GM18858 (cell line): ENCODE data around the gene KRTAP6-1.

Experiments used
- ATAC-seq: cut with Tn5 transposase; IDR thresholded peaks from one replicate; pipeline ENCODE4 v1.9.1; 2021; ENCODE audit not compliant: unreplicated experiment

Gene KRTAP6-1

GRCh38 chr21:30613836-30614235 lies at the start of gene KRTAP6-1:
Gene KRTAP6-1, minus strand, starts transcription at chr21:30613930. Its CDS starts 26 bp downstream, at chr21:30613904.
- ATAC-seq, result no peak

- ATAC-seq, result no peak
These were observed 39.2 kb upstream of the KRTAP6-1 start for GRCh38 chr21:30652891-30653290.

DNA sequence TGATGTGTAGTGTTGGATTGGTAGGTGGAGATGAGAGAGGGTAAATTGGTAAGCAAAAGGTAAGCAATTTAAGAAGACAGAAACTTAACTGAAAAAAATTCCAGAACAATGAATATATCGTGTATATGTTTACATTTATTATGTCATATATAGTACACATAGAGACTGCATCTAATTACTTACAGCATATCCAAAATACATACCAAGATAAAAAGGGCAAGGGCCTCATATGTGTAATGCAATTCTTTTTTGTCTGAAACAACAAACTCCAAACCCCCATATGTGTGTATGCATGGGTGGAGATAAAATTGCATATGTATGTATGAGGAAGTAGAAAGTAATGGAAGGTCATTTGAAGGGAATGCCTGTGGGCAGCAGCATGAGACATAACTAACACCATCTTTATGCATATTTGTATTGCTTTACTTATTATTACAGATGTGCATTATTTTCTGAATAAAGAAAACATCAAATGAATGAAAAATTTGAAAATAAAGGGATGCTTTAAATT lies 33.2 kb upstream of the KRTAP6-1 start:
- no peak for ATAC-seq

GRCh38 chr21:30642564-30642963 lies 28.8 kb upstream of the KRTAP6-1 start, which contains the start of gene KRTAP20-3:
Gene KRTAP20-3, plus strand, starts transcription at chr21:30642864.
- no peak for ATAC-seq

- ATAC-seq, result no peak
These were observed 25.0 kb upstream of the KRTAP6-1 start for GRCh38 chr21:30638686-30639085.

DNA sequence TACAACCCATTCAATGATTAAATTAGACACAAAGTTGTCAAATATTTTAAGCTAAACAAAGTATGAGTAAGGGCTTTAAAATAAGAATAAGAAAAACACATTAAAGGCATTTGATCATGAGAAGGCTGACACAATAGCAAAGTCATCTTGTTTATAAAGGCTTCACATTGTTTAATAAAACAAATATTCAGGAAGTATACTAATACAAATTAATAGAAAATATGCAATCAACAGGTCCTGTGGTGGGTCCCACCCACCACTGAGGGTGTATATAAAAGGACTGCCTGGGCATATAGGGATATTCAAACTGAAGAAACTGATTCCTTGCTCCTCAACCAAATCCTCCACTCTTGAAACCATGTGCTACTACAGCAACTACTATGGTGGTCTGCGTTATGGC lies 21.2 kb upstream of the KRTAP6-1 start, which contains the start of gene KRTAP20-2:
Gene KRTAP20-2, plus strand, starts transcription at position 301 of the 400 bp plus-strand sequence. Its CDS starts 58 bp downstream, at position 359.
- no peak for ATAC-seq

- ATAC-seq, result no peak
These were observed 15.5 kb upstream of the KRTAP6-1 start for GRCh38 chr21:30629200-30629599.

DNA sequence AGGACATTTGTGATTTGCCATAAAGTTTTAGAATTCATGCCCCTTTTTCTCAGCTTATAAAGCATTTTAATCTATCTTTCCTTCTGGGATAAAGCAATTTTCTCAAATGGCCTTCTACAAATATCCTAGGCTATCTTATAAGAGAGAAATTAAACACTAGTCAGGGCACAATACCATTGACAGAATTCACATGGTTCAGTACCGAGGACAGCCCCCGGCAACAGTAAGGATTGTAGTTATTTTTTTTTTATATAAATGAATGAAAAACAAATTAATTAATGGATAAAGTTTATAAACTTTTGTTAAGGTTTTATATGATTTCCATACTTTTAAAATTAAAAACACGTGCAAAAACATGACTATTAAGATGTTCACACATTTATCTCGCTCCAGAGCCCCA lies 14.4 kb upstream of the KRTAP6-1 start:
- ATAC-seq, result no peak

DNA sequence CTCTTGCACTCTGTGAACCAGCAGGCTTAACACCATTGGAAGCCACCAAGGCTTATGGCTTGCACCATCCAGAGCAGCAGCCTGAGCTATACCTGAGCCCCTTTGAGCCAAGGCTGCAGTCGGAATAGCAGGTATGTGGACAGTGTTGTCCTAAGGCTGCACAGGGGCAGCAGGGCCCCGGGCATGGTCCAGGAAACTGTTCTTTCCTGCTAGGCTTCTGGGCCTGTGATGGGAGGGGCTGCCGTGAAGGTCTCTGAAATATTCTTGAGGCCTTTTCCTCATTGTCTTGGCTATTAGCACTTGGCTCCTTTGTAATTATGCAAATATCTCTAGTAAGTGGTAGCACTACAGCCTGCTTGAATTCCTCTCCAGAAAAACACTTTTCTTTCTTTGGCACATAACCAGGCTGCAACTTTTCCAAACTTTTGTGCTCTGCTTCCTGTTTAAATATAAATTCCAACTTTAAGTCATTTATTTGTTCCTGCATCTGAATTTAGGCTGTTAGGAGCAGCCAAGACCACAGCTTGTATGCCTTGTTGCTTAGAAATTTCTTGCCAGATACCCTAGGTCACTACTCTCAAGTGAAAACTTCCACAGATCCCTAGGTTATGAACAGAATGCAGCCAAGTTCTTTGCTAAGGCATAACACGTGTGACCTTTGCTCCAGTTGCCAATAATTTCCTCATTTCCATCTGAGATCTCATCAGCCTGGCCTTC lies 11.9 kb upstream of the KRTAP6-1 start:
- ATAC-seq, result no peak

DNA sequence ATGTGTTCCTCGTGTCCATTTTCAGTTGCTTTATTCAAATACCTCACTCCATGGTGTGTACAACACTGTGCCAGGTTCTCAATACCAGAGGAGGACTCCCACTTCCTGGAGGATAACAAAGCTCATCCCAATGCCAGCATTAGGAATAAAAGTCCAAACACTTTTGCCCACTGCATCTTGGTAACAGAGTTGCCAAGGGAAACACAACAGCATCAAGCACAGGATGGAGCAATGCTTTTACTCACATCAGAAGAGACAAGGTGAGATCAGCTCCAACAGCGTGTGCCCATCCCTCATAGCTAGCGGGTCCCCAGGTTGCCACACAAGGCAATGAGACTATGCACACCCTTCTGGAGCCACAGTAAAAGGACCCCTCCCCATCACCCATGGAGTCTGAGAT lies 9.6 kb upstream of the KRTAP6-1 start:
- ATAC-seq, result no peak

DNA sequence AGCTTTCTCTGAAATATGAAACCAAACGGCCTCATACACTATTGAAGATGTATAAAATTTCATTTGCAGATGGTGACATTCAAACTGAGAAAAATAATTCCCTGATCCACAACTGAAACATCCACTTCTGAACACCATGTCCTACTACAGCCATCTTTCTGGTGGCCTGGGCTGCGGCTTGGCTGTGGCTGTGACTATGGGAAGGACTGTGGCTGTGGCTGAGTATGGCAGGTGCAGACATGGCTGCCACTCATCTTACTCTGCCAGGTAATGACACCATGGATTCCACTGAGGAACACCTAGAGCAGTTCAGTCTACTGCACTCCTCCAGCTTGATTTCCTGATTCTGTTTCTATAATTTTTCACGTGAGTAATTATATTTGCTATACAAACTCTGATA lies 6.8 kb upstream of the KRTAP6-1 start, which contains the start of gene KRTAP20-4:
Gene KRTAP20-4, plus strand, starts transcription at position 106 of the 400 bp plus-strand sequence.
- no peak for ATAC-seq

DNA sequence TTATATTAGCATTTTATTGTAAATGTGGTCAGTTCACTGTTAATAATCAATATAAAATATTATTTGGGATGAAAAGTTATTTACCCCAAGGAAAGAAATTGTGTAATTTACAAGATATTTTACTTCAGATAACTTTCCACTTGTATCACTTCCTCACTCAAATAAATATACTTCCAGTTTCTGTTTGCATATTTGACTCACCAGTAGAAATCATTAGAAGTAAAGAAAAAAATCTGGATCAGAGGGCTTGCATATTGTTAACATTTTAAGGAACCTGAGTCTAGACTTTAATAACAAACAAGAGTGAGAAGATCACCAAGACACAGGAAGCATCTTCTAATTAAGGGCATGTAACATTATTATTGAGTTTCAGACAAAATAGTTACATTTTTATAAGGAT lies 6.3 kb upstream of the KRTAP6-1 start:
- ATAC-seq, result no peak

DNA sequence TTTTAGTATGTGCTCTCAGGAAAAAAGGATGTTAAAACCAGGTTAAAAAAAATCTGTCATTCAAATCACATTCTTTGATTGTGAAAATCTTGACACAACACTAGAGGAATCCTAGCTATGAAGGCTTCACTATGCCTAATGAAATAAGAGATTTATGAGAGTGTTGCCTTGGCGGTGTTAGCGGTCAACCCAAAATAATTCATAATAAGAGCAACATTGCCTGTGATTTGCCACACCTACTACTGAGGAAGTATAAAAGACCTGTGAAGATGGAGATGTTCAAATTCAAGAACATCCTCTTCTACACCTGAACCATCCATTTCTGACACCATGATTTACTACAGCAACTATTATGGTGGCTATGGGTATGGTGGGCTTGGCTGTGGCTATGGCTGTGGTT lies 2.4 kb upstream of the KRTAP6-1 start, which contains the start of gene KRTAP20-1:
Gene KRTAP20-1, plus strand, starts transcription at position 301 of the 400 bp plus-strand sequence. Its CDS starts 30 bp downstream, at position 331.
- no peak for ATAC-seq

GRCh38 chr21:30615199-30615598 lies 1.5 kb upstream of the KRTAP6-1 start:
- ATAC-seq, result no peak

- no peak for ATAC-seq
These were observed 1.6 kb downstream of the KRTAP6-1 start for GRCh38 chr21:30612132-30612531.

DNA sequence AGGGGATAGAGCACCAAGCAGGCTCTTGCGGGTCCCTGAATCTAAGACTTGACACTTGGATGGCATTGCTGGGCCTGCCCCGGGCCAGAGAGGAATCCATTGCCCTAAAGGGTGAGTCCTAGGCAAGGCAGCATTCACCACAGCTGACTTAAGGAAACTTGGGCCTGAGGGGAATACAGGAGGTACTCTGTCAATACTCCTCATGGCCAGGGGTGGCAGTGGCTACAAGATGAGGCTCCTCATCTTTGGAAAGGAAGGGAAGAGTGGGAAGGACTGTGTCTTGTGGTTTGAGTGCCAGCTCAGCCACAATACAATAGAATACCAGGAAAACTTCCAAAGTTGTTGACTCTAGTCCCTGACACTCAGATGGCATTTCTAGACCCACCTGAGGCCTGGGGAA lies 7.8 kb downstream of the KRTAP6-1 start:
- ATAC-seq, result no peak

DNA sequence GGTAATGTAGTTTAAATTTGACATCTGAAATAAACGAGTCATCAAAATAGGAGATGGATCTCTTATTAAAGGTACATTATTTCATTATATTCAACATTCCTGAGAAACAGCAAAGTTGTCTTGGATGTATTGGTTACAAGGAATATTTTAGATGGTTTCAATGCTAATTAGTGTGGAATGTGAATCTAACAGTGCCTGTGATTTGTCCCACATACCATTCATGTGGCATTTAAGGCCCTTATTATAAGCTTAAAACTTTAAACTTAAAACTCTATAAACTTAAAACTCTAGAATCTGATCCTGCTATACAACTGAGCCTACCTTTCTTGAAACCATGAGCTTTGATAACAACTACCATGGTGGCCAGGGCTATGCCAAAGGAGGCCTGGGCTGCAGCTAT lies 12.9 kb downstream of the KRTAP6-1 start, which contains the start of gene KRTAP22-1:
Gene KRTAP22-1, plus strand, starts transcription at position 301 of the 400 bp plus-strand sequence.
- no peak for ATAC-seq

DNA sequence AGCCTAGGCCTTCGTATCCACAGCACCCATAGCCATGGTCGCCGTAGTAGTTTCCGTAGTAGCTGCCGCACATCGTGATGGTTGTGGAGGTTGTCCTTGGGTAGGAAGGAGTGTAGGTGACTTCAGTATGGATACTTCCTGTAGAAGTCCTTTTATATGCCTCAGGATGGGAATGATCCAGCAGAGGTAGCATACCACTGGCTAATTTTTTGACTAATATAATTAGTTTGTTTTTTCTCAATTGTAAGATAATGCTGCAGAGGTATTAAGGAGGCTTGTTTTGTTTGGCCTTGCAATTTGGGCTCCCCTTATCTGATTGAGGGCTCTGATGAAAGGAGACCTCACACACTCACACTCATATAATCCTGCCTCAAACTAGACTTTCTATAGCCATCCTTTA lies 14.9 kb downstream of the KRTAP6-1 start, which contains the start of gene KRTAP6-2:
Gene KRTAP6-2, minus strand, starts transcription at position 101 of the 400 bp plus-strand sequence. Its CDS starts 28 bp downstream, at position 73.
- no peak for ATAC-seq

DNA sequence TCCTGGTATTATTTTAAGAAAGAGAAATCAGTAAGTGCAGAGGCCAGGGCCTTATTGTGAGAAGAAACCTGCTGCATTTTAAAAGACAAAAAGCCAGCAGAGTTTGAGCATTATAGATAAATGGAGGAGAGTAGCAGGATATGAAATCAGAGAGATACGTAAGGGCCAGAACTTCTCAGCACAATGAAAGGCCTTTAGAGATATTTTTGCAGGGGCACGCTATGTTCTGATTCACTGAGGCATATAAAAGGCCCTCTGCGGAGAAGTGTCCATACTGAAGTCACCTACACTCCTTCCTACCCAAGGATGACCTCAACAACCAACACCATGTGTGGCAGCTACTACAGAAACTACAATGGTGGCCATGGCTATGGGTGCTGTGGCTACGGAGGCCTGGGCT lies 21.6 kb downstream of the KRTAP6-1 start, which contains the start of gene KRTAP6-3:
Gene KRTAP6-3, plus strand, starts transcription at position 301 of the 400 bp plus-strand sequence. Its CDS starts 6 bp downstream, at position 307.
- no peak for ATAC-seq

GRCh38 chr21:30590297-30590696 lies 23.4 kb downstream of the KRTAP6-1 start, which contains the start of gene KRTAP22-2:
Gene KRTAP22-2, minus strand, starts transcription at chr21:30590397.
- no peak for ATAC-seq

DNA sequence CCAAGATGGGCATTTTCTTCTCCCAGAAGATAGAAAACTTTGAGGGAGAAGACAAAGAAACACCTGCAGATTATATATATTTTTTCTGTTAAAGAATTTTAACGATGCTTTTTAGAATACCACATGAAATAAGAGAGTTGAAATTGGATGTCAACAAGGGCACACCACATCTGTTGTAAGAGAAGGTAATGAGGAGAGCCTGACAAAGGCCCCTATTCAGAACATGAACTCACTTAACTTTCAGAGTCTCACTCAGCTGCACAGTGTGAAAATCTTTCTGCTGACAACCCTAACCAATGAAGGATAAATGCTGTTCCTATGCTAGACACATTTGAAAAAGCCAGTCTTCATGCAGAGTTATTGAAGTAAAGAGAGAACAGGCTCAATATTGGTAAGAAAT lies 30.9 kb downstream of the KRTAP6-1 start:
- no peak for ATAC-seq

- no peak for ATAC-seq
These were observed 33.6 kb downstream of the KRTAP6-1 start for GRCh38 chr21:30580132-30580531.
